Activated CD4-positive, alpha-beta T cell treated with anti-CD3 and anti-CD28 coated beads, Interleukin-2, Interleukin-4, amounts not matched to agents 100 ng/mL and 50 ng/mL, durations not matched to agents 16 hours and 8 hours (primary cell): Measurements from ENCODE around the gene RPGRIP1L.

Experiments
- DNase-seq: peaks from one replicate; pipeline ENCODE4 v3.0.0-alpha.2; 2020; ENCODE audit warnings: low spot score

Gene RPGRIP1L

DNA sequence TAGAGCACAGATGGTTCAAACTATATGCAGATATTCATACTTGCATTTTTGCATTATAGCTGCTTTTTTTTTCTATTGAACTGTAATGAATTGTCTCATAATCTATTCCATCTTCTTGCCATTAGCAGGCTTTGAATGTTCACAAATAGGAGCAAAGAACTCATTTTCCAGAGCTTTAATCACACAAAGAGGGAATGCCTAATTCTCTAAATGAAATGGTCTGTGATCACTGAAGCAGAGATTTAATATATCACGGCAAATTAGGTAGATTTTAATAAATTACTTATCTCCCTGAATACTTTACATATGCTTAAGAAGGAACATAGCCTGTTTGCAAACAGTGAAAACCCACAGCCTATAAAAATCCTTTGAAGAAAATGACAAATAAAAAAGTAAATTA, 103.0 kb downstream of the RPGRIP1L start:
- no peak for DNase-seq

DNA sequence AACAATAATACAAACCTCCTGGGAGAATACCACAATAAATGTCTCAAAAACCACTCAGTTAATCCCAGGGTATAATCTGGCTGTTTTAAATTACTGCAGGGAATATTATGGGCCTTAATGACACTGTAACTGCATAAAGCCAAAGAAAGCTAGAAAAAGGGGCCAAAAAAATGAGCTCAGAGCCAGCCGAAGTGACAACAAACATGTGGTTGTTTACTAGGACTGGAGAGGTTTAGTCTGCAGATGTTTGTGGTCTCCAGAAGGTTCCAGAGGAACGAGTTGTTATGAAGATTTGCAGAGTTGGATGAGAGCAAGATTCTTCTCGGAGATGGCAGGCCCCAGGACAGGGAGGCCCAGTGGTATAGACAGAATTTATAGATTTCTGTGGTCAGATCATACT, 103.5 kb downstream of the RPGRIP1L start:
- no peak for DNase-seq

DNA sequence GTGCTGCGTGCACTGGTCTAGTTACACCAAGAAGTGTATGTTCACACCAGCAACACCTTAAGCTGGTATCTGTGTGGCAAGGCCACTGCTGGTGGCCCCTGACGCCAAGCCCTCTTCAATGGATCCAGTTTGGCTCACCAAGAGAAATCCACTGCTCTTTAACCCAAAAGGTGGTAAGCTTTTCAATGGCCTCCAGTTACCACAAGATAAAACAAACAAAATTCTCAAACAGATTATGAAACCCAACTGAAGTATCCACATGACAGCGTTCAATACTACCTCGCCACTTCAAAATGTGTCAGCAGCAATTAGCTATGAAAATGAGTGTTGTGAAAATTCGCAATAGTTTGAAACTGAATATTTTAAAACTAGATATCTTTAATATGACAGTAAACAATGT, 104.1 kb downstream of the RPGRIP1L start:
- DNase-seq = no peak

DNA sequence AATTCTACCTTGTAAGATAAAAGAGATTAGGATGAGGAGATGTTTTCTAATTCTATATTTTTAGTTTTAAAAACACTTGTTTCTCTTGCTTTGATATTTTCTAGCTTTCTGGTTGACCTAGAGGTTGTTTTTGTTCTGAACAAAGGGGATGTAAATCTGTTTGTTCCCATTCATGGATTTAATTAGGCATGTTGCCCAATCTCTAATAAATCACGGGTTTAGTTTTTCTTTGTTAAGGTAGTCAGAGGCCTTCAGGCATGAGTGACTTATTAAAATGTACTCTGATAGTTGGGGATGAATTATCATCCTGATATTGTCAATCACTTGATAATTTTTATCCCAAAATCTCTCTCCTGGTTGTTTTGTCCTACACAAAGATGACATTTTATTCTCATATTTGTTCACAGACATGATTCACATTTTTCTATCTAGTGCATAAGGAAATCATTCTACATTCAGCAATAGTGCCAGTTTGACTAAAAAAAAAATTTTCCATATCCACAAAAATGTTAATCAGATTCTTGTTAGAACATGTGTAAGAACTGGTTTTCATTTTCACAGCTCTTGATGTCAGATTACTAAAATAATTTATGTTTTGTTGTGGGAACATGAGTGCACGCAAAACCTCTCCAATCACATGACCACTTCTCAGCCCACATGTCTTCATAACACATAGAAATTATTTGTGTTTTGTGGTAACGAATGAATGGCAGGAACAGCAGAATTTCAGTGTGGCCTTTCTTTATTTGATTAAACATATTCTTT, 105.0 kb downstream of the RPGRIP1L start:
- DNase-seq = no peak

DNA sequence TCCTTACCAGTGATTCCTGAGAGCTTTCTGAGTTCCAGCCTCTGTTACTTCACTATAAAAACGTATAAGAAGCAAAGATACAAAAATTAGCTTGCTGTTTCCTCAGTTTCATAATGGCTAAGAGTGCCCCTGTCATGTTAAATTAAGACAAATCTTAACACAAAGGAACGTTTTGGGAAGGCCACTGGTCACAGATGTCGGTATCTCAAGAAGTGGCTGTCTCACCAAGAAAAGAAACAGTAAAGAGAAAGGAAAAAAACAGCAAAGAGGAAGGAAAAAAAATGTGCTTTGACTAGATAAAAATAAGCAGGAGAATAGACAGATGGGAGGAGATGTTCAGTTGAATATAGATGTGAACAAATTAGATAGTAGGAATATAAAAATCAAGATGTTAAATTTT, 105.9 kb downstream of the RPGRIP1L start:
- DNase-seq = no peak

DNA sequence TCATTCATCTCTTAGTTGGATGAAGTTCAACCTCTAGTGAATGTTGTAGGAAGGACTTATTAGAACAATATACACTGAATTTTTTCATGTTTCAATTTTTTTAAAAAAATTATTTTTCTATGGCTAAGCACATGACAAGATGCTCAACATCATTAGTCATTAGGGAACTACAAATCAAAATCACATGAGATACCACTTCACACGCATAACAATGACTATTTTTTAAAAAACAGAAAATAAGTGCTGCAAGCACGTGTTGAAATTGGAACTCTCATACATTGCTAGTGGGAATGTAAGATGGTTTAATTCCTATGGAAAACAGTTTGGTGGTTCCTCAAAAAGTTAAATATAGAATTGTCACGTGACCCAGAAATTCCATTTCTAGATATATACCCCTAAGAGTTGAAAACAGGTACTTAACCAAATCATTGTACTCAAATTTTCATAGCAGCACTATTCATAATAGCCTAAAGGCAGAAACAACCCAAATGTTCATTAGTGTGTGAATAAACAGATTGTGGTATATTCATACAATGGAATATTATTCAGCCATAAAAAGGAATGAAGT, 115.5 kb downstream of the RPGRIP1L start:
- DNase-seq = no peak

DNA sequence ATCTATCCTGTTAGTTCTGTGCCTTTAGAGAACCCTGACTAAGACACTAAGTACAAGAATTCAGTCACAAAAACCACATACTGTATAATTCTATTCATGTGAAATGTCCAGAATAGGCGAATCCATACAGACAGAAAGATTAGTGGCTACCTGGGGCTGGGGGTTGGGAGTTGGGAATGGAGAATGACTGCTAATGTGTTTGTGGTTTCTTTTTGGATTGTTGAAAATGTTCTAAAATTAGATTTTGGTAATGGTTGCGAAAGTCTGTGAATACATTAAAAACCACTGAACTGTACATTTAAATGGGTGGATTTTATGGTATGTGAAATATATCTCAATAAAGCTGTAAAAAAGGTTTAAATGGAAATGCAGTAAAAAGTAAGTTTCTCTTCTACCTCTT, 120.3 kb downstream of the RPGRIP1L start:
- DNase-seq = no peak

DNA sequence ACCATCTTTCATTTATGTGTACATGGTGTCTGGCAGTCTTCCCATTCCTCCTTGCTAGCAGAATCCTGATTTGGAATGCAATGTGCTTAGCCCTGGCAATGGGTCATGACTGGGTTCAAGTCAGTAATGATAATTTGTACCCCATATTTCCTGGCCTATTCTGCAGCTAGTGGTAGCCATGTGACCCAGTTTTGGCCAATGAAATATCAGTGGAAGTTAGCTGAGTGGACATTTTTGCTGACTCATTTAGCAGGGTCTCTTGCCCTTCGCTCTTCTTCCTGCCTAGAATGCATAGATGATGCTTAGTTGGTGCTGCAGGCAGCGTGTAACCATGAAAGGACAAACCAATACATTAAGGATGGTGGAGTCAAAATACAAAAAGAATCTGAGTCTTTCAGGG, 121.9 kb downstream of the RPGRIP1L start:
- DNase-seq = no peak

DNA sequence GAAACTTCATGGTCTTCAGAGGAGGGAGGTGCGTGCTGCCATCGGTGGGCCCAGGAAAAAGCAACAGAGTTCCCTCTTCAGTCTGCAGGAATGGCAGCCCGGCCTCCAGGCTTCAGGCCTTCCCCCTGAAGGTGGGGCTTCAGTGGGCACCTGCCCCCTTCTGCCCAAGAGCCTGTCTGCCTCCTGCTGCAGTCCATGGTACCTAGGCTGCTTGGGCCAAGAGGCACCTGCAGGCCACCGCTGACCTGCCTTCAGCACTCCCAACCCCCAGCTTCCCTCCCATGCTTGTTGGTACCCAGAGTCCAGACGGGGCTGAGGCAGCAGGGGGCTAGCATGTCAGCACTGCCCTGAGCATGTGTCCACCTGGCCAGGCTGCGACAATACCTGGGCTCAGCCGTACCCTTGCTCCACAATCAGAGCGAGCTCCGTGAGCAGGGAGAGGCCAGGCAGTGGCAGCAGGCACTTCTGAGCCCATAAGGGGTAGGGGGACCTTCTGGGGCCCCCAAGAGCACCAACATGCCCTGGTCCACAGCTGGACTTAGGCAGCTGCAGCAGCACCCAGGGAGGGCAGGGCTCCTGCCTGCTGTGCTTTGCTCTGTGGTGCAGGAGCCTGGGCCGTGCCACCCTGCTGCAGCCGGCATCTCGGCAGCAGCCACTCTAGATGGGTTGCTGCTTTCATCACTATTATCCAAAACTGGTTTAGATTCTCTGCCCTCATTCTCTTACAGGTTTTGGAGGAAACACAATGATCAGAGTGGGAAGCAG, 123.4 kb downstream of the RPGRIP1L start:
- no peak for DNase-seq

DNA sequence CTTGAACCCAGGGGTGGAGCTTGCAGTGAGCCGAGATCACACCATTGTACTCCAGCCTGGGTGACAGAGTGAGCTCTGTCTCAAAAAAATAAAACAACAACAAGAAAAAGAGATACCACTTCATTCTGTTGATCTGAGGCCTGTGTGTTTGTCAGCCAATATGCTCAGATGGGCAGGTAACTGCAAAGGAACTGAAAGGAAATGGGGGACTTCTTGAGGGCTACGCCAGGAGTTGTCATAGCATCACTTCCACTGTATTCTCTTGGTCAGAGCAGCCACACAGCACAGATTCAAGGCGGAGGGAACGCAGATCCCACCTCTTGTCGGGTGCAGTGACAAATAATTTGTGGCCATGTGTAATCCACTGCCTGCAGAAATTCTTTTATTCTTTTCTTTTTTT, 126.8 kb downstream of the RPGRIP1L start:
- no peak for DNase-seq

DNA sequence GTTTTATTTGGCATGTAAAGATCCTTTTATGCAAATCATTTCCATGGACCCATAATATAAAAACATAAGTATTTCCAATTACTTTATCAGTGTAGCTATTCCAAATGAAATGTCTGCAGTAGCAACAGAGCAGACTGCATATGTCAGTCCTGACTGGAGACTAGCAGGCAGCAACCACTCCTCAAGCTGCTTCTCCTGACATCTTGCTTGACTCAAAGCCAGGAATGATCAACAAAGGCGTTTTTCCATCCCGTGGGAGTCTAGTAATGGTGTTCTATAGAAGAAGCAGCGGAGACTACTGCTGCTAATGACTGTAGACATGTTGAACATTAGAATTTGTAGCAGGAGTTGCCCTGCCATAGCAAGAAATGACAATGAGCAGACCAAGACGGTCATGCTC, 127.4 kb downstream of the RPGRIP1L start:
- DNase-seq = no peak

DNA sequence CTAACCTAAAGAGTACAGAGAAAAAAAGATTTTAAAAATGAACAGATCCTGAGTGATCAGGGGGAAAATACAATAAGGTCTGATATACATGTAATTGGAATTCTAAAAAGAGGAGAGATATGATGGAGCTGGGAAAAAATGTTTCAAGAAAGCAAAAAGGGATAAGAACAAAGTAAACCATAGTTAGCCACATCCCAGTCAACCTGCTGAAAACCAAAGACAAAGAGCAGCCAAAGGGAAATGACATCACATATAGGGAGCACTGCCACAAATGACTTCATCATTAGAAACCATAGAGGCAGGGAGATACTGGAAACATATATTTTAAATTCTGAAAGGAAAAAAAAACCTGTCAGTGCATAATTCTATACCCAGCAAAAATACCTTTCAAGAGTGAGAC, 131.9 kb downstream of the RPGRIP1L start:
- DNase-seq = no peak

DNA sequence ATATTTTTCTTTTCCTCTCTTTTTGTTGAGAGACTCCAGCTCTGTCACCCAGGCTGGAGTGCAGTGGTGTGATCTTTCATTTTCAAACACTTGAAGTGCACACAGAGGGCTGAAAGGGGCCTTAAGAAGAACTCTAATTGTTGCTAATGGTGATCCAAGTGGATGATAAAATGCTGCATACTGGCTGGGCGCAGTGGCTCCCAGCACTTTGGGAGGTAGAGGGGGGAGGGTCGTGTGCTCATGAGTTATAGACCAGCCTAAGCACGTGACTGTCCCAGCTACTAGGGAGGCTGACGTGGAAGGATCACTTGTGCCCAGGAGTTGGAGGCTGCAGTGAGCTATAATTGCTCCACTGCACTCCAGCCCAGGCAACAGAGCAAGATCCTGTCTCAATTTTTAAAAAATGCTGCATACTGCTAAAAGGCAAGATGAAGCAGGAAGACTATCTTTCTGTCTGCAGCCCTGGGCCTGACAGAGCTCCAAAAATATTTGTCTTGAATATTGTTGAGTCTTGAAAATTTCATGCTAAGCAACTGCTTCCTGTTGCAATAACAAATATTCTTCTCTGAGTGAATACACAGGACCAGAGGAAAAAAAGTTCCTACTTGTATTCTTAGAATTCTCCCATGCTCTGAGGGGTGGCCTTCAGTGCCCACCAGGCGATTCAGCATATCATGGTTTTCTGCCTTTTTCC, 137.0 kb downstream of the RPGRIP1L start:
- no peak for DNase-seq

DNA sequence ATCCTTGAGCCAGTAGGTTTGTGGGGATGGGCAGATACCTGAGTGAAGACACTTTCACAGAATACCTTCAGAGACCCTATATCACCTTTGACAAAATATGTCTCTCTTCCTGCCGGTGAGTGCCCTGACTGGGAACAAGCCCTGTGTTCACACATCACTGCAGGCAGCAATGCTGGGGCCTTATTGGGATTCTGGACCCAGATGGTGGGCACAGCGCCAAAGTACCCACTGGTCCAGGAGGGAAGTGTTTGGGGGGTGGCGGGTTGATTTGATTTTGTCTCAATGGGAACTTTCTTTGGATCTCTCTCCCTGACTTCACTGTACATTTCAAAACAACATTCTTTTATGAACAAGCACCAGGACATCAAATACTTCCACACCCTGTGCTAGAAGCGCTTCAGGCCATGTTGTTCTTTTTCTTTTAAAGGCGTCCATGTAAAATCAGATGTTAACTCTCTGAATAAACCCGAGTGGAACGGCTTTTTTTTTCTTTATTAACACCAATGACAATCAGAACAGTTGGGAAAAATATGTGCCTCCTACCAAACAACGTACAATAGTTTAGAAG, 138.3 kb downstream of the RPGRIP1L start:
- no peak for DNase-seq

DNA sequence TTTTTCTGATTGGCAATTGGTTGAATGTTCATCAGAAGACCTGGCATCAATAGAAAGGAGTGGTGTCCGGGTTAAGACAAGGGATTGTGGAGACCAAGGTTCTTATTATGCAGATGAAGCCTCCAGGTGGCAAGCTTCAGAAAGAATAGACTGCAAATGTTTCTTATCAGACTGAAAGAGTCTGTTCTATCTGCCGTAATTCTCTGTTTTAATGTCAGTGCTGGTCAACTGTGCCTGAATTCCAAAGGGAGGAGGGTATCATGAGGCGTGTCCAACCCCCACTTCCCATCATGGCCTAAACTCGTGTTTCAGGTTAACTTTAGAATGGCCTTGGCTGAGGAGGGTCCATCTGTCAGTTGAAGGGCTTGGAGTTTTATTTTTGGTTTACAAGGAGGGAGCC, 140.2 kb downstream of the RPGRIP1L start:
- no peak for DNase-seq

DNA sequence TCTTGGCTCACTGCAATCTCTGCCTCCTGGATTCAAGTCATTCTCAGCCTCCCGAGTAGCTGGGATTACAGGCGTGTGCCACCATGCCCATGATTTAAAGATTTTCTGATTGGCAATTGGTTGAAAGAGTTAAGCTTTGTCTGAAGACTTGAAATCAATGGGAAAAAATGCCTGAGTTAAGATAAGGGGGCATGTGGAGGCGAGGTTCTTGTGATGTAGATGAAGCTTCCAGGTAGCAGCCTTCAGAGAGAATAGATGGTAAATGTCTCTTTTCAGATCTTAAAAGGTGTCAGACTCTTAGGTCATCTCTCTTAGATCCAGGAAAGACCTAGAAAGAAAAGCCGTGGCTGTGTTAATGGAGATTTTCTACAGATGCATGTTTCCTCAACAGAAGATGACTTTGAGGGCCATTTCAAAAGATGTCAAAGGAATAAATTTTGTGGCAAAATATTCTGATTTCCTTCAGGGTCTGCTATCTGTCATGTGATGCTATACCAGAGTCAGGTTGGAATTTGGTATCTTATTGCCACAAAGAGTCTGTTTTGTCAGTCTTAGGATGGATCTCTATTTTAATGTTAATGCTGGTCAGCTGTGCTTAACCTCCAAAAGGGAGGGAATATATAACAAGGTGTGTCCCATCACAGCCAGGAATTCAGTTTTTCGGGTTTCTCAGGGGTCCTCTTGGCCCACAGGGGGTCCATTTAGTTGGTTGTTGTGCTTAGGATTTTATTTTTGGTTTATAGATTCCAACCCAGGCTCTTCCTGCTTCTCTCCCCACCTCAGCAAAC, 142.4 kb downstream of the RPGRIP1L start:
- no peak for DNase-seq

DNA sequence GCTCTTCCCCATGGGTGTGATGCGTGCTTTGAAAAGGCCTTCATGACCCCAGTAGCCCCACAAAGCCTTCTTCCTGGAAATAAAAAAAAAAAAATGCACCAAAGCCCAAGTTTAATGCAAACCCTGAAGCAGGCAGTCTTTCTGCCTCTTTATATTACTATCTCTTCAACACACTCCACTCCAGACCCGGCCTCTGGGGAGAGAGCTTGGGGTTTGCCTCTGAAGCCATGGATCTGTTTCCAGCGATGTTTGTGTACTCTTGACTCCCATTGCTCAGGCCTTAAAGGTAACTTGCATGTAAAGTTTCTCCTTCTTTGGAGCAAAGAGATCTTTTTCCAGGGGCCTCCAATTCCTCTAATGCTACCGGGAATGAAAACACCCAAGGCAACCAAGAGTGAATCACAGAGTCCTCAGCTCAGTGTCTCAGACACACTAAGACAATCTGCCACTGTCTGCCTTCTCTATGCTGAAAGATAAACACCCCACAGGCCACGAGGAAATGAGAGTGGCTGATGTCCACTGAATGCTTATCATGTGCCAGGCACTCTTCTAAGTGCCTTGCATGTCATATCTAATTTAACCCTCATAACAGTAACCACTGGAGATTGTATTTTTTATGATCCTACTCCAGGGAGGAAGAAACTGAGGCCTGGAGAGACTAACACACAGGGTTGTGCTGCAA, 144.2 kb downstream of the RPGRIP1L start:
- no peak for DNase-seq

DNA sequence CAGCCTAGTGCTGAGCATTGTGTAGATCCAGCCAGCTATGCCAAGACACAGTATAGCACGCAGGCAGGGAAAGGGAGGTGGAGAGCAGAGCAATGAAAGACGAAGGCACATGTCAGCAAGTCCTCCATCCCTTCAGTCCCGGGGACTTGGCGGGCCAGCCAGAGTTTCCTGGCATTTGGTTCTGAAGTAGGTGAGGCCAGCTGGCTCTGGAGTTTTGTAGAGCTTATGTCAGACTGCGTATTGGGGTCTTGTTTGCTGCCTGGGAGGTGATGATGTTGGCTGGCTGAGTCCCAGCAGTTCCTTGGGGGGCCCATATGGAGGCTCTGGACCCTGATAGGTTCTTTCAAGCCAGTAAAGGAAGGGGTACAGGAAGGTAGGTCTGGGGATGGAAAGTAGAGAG, 144.9 kb downstream of the RPGRIP1L start:
- DNase-seq = no peak

DNA sequence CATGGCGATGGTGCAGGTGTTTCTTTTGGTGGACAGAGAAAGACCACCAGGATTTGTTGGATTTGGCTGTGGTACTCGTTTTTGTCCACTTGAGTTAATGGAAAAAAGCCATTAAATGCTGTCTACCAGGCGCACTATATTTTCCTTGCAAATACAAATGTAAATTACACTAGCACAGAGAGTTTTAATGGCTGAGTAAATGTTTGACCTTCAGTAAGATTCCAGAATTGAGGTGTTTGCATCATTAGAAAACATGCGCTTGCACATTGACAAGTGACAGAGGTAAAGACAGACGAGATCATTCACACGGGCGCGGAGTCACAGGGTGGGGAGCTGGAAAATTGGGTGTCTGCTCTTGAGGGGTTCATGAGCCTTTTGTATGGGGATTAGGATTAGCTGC, 147.1 kb downstream of the RPGRIP1L start:
- no peak for DNase-seq

DNA sequence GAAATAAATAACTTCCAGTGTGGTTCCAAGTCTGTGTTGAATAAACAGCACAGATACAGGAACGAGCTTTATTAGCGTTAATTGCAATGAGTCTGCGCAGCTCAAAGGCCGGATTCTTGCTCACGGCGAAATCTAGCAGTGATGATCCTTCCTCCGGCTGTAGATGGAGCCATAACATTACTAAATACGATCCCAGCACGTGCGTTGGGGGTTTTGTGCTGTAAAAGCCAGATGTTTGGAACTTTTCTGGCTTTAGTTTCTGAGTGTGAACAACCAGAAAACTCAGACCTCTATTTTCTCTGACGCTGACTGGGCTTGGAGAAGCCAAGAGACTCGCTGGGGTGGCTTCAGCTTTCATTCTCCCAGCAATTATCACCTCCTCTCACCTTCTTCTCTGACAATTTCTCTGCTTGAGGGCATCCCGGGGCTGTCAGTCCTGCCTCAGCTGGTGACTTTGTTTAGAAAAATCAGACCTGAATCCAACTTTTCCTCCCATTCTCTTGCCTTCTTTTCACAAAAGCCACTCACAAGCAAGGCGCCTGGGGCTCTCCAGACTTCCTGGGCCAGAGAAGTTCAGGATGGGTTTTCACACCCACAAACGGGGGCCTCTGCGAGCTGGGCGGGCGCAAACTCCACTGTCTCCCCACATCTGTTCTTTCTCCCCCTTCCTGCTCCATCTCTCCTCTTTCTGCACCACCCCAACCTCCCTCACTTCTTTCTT, 153.5 kb downstream of the RPGRIP1L start:
- DNase-seq = peak; percentile 69
